Limb (tissue), 2 donors: Measurements from ENCODE around the gene VCL.

Experiments
- DNase-seq, 2 donors: peaks; one replicate each; pipeline ENCODE4 v3.0.0-alpha.2; 2016; ENCODE audit errors: extremely low spot score in 2 of 2

Gene VCL

DNA sequence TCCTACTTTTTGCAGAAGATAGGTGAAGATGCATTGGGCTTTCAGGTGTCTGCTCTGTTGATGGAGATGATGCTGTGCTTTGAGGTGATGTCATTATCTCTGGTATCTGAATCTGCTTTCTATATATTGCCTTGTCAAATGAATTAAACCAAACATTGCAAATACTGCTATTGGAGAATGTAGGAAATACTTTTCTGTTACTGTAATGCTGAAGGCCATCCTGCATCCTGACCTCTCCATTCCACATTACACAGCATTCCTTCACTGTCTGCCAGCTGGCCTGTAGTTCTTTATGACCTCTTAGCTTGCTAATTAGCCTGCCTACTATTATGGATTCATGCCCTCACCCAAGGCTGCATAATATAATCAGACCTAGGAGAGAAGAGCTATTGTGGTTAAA is 73.2 kb downstream of the VCL start:
- DNase-seq: no peak

DNA sequence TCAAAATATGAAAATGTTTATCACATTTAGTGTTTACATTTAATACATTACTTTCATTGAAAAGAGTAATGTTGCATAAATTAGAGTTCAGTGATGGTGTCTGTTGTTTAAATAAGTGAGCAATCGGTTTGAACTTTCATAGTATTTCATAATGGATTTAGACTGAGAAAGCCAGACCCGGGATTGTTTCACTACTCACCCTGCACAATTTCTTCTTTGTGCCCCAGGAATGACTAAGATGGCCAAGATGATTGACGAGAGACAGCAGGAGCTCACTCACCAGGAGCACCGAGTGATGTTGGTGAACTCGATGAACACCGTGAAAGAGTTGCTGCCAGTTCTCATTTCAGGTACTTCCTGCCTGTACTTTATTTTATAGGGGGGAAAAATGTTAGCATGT is 74.6 kb downstream of the VCL start:
- no peak for DNase-seq

DNA sequence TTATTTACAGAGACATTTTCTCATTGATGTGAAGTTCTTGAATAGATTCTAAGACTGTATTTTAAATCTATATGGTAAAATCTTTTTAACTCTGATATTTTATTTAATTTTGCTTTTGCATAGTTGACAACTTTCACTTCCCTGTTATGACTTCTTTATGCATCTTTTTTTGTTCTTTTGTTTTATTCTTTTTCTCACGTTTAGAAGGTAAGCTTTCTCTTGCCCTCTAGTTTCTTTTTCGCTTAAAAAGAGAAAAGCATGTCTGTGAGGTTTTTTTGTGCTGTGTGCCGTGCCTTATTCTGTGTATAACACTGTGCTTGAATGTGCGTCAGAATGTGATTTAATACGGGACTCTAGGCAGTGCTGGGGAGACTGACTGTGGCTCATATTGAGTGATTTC is 78.0 kb downstream of the VCL start:
- no peak for DNase-seq

DNA sequence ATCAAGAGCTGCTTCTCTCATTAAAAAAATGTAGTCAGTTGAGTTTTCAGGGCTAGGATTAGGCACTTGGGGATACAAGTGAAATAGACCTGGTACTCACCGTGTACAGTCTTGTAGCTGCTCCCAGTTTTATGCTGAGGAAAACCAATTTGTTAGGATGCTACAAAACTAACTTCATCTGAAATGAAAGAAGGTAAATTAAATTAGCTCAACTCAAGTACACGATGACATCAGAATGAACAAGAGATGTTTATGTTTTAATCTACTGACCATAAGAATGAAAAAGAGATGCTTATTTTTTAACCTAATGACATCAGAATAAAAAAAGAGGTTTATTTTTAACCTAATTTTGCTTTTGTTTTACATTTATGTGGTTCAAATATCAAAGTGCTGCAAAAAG is 79.0 kb downstream of the VCL start:
- DNase-seq: no peak

DNA sequence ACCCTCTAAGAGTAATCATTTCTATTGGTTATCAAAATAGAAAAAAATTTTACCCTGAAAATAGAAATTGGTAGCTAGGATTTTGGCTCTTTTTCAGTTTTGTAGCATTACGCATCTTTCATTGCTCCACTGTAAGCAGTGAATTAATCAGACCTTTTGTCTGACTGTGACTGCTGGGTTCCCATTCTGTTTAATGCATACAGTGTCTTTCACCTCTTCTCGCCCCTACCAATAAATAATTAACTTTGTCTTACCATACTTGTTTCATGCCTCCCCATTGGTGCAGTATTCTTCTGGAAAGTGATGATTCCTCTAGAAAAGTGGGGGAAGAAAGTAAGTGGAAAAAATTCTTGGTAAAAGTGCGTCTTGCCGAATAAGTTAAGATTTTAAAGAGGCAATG is 79.5 kb downstream of the VCL start:
- no peak for DNase-seq

DNA sequence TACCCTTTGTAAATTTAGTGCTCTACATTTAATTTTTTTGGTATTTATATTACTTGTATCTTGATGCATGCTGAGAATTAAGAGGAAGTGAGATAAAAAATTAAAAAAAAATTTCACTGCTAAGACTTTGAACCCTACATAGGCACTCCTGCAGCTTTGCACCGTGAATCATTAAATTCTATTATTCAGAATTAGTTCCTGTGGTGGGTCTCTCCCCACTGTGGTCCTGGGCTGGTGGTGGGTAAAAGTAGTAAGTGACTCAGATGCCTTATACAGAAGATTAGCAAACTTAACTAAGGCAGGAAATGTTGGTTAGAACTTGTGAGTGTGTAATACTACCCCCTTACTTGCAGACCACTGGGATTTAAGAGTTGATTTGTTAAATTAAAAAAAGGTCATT is 80.1 kb downstream of the VCL start:
- DNase-seq: no peak

DNA sequence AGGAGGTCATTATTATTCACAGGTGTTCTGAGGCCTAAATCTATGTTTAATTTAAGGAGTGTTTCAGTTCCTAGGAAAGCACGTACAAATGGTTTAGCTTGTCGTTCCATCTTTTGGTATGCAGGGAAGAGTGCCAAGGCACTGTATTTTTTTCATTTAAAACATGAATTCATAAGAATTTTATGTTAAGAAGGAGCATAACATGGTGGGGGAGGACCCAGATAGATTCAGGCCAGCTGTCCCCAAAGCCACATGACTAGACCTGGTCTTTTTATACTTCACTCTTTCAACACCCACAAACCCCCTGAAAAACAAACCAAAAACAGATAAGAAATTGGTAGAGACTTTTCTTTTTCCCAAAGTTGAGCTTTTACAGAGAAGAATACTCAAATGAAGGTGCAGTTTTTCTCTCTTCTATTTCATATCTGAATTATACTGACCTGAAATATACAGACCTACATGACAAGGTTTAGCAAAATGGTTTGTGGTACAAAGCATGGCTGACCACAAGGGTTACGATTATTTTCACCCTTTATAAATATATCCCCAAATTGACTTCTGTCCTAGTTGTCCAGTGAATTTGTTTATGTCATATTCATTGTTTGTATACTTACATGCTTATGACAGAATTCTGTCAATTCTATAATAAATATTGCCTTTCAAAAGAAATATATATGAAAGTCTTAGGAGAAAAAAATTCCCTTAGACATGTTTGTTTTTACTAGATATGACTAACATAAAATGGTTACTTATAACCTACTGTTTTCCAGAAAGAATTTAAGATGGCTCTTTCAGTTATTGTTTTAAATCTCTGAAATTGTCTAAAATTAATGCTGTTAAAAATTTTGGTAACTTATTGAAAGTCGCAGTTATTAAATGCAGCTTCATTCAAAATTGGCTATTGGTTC is 81.4 kb downstream of the VCL start:
- DNase-seq: no peak

DNA sequence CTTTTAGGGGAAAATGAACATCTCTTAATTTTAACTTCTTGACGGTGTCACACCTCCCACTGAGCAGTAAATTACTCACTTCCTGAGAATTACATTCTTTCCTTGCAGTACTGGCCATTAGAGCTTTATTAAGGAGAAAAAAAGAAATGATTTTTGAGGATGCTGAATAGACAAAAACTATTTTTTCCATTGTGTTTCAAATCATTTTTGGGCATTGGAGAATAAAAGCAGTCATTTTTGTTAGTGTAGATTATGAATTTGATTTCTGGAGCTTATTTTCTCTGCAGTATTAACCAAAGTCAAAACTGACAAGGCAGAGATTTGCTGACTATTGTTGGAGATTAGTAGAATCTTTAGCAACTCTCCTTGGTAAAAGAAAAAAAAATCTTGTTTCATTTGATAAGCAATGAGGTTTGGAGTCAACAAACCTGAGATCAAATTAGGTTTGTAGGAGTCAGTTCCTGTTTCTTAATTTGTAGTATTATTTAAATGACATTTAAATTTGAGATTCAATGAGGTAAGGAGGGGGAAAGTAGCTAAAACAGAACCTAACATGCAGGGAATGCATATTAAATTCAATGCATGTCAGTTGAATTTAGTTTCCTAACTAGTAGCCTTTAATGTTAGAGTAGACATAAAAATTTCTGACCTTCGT is 82.1 kb downstream of the VCL start:
- no peak for DNase-seq

DNA sequence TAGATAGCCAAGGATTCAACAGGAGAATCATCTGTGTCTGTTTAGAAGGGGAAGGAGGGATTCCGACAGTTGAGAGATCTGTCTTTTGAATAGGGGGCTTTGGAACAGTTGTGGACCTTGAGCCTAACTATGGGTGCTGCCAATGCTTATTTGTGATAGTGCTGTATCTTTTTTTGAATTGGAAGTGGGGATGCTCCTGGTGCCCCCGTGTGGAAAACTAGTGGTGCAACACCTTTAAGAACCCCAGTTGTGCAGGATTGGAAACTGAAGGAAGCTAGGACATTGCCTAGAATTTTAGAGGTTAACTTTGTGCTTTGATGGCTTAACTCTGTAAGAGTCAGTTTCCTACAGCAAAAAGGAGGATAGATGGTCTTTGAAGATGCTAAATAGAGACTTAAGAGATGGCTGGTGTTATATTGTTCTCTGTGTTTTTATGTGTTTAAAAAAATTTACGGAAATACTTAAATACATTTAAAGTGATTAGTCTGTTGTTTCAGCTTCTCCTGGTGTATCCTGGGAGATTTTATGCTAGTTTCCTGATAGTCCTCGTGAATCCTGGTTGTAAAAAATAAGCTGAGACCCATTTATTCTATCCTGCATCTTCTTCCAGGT is 83.4 kb downstream of the VCL start:
- peak; percentile 28 to 60 for DNase-seq

DNA sequence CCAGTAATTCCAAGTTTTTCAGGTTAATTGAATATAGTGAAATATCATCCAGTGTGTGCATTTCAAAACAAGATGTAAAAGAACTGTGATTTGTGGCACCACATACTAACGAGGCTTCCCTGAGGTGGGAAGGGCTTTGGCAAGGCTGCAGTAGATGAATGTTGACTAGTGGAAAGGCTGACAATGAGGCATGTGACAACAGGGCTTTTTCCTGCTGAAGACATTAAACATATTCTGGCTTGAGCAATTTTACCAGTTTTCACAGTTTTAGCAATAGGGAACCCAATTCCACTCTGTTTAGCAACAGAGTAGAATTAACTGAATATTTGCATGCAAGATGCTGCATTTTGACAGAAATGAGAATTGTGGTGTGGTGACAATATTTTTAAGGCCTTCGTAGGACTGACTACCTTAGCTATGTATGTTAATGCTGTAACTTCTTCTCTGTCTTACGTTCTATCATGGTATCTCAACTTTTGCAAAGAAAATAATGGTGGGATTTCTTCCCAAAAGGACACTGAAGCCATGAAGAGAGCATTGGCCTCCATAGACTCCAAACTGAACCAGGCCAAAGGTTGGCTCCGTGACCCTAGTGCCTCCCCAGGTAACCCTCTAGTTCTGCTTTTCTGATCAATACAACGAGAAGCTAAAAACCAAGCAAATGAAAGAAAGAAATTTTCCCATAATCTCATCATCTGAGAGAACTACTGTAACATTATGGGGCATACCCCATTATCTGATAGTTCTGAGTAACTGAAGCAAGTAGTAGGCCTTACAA is 84.2 kb downstream of the VCL start:
- DNase-seq: no peak

DNA sequence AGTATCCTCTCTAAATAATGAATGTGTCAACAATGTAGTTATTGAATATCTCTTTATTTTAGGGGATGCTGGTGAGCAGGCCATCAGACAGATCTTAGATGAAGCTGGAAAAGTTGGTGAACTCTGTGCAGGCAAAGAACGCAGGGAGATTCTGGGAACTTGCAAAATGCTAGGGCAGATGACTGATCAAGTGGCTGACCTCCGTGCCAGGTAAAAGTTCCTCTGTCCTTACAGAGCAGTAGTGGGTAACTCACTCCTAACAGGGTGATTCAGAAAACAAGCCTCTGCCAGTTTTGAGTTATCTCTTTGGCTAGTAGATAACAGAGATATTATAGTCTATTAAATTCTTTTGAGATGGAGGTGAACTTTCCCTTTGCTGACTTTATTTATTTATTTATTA is 85.4 kb downstream of the VCL start:
- DNase-seq: no peak

DNA sequence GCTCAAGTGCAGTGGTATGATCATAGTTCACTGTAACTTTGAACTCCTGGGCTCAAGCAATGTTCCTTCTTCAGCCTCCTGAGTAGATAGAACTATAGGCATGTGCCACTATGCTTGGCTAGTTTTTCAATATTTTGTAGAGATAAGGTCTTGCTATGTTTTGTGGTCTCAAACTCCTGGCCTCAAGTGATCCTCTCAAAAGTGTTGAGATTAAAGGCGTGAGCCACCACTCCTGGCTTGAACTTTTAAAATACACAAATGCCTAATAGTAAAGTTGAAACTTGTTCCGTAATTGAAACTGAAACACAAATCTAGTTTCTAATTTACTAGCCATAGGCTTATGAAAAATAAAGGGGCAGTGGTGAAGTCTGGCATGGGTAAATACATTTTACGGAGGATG is 87.0 kb downstream of the VCL start:
- DNase-seq: no peak

DNA sequence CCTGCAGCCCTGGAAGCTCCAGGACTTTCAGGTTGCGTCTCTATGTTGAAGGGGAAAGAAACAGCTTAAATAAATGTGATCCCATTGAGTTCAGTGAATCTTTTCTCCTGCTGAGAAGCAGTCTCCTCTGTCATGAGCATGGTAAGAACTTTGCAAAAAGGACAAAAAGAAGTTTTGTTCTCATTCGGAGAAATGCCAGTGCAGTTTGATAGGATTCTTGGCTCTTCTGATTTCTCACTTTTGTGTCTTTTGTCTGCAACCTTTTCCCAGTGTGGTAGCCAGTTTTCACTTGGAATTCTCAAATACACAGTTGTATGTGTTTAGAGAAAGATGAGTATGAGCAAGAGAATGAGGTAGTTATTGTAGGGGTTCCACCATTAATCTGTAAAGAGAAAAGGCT is 88.4 kb downstream of the VCL start:
- DNase-seq: no peak

DNA sequence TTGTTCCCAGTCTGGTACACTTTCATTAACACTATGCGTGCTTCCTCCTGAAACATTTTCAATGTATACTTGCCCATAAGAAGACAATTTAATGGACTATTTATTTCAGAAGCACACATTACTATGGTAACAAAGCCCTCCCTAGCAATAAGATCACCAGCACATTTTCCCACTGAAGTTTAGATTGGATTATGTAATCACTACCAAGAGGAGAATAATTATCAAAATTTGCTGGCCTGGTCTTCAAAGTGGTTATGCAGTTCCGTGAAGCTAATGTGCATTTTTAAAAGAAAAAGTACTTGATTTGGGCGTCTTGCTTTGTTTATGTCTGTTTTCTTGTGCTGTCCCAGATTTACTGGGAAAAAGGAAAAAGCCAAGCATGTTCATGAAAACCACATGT is 90.8 kb downstream of the VCL start:
- no peak for DNase-seq

DNA sequence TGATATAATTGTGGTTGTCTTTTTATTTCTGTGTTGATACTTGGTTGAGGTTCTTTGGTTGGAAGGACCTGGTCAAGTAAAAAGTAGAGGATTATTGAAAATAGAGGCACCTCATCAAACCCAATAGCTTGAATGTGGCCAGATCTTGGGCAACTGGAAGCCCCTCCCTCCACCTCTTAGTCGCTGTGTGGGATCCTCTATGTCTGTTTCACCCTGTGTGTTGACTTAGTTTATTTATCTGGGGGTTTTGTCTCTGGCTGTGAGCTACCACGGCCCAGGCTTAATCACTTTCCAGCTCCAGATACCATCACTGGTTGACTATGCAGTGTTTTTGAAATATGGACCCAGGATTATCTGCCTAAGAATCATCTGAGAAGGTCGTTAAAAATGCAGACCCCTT is 94.5 kb downstream of the VCL start:
- no peak for DNase-seq

DNA sequence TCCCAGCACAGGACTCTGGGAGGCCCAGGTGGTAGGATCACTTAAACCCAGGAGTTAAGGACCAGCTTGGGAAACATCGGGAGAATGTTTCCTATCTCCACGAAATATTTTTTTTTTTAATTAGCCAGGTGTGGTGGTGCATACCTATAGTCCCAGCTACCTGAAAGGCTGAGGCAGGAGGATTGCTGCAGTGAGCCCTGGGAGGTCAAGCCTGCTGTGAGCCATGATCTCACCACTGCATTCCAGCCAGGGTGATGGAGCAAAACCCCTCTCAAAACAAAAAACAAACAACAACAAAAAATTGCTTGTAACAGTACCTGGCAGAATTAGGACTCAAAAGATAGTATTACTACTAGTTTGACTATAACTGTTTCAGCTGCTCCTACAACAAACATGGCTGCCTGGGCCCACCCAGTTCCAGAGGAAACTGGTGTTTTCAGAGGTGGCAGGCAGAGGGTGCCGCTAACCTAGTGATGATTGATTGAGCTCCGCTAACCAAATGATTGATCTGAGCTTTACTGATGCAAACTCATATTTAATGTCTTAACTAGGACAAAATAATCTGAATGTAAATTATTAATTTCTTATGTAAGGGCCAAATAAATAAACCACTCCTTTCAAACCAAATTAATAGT is 95.7 kb downstream of the VCL start:
- DNase-seq: no peak

DNA sequence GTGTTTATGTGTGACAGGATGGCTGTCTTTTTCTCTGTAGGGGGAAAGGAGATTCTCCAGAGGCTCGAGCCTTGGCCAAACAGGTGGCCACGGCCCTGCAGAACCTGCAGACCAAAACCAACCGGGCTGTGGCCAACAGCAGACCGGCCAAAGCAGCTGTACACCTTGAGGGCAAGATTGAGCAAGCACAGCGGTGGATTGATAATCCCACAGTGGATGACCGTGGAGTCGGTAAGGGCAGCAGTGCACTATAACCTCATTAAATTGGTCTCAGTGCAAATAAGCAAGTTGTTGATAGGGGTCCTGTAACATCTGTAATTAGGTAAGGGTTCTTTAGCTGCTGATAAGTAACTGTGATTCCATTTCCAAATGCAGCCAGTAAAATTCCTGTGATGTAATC is 96.3 kb downstream of the VCL start:
- DNase-seq: no peak

DNA sequence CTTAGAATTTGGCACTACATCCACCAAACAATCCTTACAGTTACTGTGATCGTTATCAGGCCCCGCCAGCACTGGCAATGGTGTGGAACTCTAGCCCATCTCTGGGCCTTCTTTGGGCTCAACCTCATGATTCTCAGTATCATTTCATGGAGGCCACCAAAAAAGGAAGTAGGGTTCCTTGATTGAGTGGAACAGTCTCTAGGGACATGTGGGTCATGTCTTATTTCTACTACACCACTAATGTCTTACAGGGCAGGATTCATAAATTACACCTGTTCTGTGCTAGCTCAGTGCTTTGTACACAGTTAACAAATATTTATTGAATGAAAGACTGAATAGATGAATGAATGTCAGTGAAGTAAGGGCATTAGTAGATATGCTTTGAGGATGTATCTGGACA is 98.9 kb downstream of the VCL start:
- DNase-seq: no peak

DNA sequence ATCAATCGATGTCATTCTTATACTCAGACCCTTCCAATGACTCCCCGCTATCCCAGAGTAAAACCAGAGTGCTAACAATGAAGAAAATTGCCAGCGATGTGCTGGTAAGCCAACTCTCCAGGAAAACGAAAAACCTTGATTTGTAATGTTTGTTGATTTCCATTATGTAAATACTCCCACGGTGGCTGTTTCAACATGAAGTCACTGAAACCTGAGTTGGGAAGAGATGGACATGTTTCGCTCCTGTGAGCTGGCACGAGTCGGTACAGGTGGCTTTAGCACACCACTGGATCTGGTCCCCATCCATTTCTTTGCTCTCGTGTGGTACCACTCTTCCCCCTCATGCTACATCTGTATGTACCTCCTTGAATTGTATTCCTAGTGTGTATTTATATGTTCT is 99.9 kb downstream of the VCL start:
- no peak for DNase-seq

DNA sequence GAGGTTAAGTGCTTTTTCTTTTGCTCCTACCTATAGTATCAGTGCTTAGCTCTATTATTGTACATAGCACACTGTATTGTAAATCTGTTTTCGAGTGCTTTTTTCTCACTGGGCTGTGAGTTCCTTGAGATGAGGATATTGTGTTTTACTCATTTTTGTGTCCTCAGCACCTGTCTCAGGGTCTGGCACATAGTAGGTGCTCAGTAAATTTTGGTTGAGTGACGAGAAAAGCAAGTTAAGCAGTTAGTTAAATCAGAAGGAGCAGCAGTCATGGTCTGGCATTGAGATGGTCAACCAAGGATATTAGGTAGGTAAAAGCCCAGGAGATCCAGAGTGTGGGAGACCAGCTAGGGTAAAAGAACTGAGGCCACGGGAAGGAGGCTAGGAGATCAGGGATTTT is 101.5 kb downstream of the VCL start:
- DNase-seq: no peak

DNA sequence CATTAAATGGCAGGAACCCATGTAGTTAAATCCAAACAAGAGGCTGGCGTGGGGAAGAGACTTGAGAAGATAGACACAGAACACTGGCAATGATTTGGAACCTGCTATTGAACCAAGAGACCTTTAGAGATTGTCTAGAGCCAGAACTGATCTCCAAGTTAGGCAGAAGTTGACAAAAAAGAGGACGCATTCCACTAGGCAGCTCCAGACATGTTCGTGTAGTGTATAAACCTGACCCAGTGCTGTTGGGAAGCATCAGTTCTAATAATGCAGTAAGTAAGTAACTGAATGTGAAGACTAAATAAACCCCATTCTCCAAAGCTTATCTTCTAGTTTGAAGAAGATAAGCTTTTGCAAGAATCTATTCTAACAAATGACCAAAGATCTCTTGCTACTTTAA is 101.9 kb downstream of the VCL start:
- no peak for DNase-seq
